ENCODE results near the gene PDZK1IP1.
"Not testable (repeated sequence)": the region's sequence is repeated elsewhere in the genome, so short reads cannot be mapped to it uniquely, and the experiment has no call there.

Gene PDZK1IP1

DNA sequence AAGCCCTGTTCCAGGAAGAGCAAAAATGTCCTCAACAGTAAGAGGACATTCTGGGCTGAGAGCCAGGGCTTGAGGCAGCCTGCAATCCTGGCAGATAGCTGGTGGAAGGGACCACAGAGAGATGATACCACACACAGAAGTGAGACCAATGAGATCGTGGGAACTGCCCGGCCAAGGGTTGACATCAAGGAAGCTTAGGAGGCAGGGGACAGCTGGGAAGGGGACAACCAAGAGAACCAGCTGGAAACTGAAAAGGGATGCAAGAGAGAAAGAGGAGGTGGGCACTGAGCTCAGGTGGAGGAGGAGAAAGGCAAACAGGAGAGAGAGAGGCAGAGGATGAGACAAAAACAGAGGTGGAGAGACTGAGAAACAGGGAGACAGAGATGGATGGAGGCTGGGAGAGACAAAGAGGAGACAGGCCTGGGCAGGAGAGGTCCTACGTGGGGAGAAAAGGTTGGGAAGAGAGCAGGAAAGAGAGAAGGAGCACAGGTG lies 9.2 kb downstream of the PDZK1IP1 start:
- no peak for DNase-seq

DNA sequence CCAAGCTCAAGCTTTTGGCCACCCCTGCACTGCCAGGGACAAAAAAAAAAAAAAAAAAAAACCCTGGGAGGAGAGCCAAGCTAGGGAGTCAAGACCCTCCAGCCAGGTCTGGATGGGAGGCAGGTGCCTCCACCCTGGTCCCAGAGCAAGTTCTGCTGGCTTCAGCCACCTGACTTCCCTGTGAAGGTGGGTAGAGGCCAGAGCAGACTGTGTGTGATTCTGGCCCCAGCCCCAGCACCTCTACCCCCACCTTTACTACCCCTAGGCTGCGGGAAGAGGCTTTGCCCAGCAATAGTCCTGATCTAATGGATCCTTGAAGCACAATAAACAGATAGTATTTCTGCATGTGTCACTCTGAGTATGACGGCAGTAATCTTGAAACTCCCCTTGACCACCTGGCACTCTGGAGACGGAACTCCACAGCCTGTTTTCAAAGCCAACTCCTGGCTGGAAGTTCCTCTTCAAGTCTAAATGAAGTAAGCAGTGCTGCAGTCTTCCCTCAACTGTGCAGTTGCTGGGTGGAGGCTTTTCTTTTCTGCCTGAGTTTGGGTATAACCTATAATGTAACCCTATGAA lies 9.8 kb downstream of the PDZK1IP1 start:
- DNase-seq = no peak

DNA sequence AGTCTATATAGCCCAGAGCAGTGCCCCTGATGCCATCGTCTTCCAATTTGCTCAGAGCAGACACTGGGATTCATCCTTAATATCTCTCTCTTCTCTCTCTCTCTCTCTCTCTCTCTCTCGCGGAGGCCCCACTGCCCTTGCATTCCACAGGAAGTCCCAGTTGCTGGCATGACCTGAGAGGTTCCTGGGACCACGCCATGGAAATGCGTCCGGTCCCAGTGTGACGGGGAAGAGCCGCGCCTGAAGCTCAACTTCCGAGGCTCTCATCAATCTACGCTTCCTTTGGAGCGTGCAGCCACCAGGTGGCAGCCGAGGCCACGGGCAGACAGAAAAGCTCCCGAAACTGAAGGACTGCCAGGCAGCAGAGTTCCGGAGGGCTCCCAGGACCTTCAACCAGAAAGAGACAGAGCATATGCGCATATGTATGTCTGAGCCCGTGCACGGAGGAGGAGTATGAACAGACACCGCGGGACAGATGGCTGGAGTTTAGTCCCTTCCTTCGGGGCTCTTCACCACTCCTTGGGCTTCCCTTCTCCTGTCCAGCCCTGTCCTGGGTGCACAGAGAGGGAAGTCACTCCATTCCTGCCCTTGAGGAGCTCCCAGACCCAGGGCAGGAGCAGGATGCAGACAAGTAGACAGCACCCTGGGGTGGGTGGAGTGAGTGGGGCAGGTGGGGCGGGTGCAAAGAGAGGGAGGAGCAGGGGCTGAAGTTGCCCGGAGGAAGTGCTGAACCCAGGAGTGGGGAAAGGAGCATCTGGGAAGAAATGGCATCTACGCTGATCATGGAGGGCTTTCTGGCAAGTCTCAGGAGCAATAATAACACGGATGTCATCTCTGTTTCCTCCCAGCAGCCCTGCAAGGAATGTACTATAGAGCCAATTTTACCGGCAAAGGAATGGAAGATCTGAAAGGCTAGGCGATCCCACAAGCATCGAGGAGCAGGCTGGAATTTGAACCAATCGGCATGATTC lies 10.5 kb downstream of the PDZK1IP1 start:
- peak; percentile 73 for DNase-seq

DNA sequence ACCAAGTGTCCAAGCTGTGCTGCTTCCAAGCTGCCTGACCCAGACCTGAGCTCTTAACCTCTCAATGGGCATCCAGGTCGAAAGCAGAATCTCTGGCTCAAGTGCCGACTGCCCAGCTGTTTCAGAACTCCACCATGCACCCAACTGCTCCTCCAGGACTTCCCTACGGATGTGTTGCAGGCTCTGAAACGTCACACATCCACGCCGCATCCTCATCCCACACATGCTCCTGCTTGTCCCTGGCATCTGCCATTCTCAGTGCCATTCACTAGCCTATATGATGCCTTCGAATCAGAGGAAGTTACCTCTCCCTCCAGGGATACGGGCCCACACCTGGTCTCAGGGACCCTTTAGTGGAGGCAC lies 11.2 kb downstream of the PDZK1IP1 start:
- no peak for DNase-seq

DNA sequence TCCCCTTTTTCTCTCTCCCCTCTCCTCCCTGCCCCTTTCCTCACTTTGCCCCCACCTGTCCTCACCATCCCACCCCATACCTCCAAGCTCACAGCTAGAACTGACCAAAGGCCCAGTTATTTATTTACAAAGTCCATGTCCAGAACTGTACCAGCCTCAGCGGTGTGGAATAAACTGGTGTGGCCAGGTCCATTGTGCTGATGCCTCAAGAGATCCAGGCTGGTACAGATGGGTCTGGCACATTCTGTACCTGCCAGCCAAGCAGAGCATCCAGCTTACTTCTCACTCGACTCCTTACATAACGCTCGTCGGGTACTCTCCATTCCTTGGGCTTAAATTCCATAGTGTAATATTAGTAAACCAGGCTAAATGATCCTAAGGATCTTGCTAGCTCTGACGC lies 11.8 kb downstream of the PDZK1IP1 start:
- no peak for DNase-seq

DNA sequence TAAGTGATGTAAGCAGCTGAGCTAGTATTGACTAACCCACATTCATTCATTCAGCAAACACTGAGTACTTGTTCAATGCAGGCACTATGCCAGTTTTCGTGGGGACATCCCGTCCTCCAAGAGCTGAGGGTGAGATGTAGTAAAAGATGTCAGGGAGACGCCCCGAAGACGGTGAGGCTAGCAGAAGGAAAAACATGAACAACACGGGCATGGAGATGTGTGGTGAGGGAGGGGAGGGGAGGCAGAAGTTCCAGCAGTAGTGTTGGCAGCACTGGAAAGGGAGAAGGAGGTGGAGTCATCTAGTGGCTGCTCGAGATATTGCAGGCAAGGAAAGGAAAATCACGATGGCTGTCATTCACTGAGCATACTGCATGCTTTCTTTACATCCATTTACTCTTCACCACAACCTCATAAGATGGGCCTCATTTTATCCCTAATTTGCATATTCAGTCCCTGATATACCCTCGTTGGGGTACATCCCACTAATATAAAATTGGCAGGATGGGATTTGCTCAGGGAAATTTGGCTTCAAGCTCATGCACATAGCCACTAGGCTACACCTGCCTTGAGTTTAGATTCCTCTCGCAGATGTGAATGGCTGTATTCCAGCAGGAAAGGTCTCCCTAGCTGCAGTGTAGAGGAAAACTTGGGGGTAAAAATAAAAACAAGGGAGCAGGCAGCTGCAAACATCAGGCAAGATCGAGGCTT lies 14.5 kb downstream of the PDZK1IP1 start:
- DNase-seq = no peak

DNA sequence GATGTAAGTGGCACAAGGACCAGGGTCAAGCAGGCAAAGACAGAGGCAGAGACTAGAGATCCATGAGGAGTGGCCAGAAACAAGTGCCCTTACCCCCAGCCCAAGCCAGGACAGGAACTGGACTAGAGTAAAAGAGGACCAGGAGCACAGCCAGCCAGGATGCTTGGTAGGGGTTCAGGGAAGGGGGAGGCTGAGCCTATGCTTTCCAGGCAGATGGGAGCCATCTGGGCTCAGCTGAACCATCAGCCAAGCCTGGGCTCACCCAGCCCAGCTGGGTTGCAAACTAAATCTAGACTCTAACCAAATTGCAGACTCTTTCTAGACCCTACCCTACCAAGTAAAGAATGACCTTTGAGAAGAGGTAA lies 15.2 kb downstream of the PDZK1IP1 start:
- no peak for DNase-seq

DNA sequence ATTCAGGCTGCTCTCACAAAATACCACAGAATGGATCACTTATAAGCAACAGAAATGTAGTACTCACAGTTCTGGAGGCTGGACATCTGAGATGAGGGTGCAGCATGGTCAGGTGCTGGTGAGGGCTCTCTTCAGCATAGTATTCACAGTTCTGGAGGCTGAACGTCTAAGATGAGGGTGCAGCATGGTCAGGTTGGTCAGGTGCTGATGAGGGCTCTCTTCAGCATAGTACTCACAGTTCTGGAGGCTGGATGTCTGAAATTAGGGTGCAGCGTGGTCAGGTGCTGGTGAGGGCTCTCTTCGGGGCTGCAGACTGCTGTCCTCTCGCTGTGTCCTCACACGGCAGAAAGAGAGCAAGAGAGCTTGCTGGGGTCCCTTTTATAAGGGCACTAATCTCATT lies 17.1 kb downstream of the PDZK1IP1 start:
- DNase-seq = no peak

DNA sequence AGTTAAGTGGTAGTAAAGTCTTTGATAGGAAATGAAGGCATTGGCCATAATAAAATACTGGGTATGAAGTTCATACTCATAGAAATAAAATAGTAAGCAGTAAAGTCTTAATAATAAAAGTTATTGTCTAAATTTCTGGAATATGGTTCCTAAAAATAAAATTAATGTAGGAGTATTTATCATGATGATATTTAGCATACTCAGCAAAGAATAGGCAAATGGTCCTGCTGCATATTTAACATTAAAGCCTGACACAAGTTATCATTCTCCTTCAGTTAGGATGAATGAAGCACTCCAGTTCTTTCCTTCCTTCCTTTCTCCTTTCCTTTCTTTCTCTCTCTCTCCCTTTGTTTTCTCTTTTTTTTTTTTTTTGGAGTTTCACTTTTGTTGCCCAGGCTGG lies 25.3 kb downstream of the PDZK1IP1 start:
- DNase-seq = no peak

DNA sequence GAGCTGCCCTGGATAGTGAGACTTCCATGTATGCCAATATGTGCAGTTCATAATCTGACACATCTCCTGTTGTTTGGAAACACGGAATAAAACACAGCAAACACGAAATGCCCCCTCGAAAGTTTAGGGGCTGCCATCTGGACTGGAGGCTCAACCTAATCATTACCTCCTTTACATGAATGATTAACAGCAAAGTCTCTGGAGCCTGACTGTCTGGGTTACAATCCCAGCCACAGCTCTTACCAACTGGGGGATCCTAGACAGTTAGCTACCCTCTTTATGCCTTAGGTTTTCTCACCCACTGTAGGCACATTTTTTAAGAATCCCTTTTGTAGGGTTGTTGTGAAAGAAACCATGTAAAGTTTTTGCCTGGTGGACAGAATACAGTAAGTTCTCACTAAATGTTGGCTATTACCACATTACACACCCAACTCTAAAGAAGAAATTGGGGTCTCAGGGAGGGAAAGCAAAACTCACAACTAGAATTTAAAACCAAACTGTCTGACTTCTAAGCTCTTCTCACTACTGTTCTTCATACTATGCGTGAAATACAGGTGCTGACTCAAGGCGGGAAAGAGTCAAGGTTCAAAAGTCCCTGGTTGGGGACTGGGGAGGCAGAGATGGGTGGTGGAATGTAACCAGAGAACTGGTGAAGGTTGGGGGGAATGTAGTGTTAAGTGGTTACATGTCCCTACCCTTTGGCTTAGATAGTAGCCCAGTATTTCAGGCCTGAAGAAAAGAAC lies 28.4 kb downstream of the PDZK1IP1 start:
- no peak for DNase-seq

DNA sequence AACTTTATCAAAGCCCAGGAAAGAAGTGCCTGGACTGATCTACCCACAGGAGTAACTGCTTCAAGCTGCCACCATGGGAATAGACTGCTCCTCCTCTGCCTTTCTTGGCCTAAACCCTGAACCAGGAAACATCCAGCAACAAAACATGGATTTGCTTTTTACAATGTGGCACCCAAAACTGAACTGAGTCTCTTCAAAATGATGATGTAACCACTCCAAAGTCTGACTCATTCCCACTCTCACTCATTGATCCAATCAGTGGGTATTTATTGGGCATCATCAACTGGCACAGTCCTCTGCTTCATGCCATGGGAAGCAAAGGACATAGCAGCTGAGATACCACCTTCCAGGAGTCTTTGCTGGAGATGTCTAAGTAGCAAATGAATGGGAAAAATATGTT lies 29.1 kb downstream of the PDZK1IP1 start:
- DNase-seq = no peak

DNA sequence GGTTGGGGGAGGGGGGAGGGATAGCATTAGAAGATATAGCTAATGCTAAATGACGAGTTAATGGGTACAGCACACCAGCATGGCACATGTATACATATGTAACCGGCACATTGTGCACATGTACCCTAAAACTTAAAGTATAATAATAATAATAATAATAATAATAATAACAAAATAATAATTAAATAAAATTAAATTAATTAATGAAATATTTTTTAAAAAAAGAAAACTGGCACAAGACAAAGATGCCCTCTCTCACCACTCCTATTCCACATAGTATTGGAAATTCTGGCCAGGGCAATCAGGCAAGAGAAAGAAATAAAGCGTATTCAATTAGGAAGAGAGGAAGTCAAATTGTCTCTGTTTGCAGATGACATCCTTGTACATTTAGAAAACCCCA lies 31.9 kb downstream of the PDZK1IP1 start:
- not testable (repeated sequence) for DNase-seq

DNA sequence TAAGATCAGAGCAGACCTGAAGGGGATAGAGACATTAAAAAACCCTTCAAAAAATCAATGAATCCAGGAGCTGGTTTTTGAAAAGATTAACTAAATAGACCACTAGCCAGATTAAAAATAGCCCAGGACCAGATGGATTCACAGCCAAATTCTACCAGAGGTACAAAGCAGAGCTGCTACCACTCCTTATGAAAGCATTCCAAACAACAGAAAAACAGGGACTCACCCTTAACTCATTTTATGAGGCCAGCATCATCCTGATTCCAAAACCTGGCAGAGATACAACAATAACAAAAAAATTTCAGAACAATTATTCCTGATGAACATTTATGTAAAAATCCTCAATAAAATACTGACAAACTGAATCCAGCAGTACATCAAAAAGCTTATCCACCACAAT lies 33.4 kb downstream of the PDZK1IP1 start:
- DNase-seq = not testable (repeated sequence)

DNA sequence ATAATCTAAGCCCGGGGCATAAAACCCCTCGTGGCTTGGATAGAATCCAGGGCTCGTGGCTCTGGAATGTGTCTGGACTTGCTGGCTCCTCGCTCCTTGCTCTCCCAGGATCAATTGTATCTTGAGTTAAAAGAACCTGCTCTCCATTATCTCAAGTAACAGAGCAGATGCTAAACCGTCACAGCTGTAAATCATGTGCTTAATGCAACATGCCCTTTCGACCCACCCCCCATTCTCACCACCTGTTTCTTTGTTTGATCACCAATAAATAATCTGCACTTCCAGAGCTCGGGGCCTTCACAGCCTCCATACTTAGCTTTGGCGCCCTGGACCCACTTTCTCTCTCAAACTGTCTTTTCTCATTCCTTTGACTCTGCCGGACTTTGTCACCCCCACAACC lies 40.7 kb downstream of the PDZK1IP1 start:
- not testable (repeated sequence) for DNase-seq

DNA sequence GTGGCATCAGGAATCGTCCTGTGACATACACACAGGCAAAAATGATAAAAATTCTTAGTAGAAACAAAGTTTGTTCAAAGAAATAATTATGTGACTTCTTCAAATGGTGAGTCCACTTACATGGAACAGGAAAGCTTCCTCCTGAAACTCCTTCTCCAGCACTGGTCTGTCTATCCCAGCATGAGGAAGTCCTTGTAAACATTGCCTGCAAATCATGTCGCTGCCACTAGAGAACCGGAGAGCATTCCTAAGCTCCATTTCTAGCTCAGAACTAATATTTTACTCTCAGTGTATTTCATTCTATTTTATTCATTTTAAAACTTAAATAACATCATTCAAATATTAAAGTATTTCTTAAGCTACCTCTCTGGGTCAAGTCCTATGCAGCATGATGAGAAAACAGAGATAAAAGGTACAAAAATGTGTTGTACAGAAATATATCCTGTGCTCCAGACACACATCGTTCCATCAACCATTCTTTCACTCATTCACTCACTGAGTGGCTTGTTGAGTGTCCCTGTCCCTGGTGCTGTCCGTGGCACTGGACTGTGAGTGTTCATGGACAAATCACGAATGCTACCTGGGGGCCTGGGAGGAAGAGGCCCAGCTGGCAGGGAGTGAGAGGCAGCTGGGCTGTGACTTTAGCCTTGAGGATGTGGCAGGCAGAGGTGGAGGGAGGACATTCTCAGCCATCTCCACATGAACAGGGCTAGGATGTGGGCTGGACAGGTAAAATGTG lies 42.6 kb downstream of the PDZK1IP1 start:
- DNase-seq = no peak

DNA sequence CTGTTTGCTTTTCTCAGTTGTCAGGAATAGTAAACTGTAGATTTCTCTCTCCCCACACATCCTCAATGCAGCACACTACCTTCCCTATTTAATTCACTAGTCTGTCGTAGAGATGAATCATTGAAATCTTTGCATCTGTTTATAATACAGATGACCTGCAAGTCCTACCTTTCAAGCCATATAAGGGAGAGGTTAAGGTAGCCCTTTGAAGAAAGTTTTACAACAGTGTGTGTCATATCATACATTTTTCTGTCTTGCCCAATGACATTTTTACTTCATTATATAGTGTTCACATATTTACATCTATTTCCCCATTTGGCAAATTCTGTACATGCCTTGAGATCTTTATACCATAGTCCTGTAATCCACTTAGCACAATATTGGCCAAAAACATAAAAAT lies 43.3 kb downstream of the PDZK1IP1 start:
- DNase-seq = not testable (repeated sequence)

DNA sequence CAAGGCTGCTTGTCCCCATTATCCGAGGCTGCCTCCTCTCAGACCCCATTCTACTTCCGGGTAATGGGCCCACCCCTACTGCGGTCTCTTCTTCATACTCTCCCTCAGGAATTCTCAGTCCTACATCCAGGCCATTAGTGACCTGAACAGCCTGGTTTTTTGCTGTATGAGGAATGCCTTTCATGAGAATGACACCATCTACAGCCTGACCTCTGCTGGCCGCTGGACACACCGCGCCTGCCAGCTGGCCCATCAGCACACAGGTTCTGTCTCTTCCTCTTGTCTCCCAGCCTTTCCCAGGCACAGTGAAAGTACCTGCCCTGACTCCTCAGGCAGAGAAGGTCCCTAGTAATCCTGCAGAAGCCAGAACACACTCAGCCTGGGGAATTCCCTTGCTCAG lies 46.2 kb downstream of the PDZK1IP1 start:
- not testable (repeated sequence) for DNase-seq

DNA sequence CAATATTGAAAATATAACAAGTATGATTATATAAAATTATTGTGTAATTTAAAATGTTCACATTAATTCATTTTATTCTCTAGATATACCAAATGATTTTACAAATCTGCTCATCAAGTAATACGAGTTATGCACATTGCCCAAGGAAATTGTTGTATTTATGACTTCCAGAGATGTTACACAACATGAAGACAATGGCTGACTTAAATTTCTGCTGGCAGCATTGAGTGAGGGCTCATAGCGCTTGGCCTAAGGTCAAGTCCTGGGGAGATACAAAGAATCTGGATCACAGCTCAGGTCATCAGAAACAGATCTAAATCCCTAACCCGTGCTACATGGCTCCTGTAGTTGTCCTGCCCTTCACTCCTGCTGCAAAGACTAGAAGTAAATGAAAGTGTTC lies 49.5 kb downstream of the PDZK1IP1 start:
- DNase-seq = not testable (repeated sequence)

DNA sequence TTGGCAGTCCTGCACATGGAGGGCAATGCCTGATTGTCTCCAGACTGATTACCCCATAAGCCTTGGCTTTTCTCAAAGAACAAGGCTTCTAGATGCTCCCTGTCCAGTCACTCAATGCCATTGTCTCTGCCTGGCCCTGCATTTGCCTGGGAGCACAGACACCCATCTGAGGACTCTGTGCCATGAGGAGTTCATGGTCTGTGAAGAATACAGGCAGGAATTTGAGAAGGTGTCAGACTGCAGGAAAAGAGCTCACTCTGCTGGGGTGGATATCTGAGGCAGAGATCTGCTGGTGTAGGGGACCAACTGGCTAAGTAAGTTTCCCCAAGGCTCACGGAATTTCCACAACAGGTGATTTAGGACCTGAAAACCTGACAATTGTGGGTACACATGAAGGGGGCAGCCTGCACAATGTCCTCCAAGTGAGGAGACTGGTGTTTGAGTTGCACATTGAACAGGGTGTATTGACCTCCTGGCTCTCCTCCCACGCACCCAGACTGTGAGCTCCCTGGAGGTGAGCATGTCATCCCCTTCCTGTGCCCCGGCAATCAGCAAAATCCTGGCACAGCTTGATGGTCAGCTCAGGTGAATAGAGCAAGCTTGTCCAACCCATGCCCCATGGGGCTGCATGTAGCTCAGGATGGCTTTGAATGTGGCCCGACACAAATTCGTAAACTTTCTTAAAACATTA lies 51.8 kb downstream of the PDZK1IP1 start:
- no peak for DNase-seq

DNA sequence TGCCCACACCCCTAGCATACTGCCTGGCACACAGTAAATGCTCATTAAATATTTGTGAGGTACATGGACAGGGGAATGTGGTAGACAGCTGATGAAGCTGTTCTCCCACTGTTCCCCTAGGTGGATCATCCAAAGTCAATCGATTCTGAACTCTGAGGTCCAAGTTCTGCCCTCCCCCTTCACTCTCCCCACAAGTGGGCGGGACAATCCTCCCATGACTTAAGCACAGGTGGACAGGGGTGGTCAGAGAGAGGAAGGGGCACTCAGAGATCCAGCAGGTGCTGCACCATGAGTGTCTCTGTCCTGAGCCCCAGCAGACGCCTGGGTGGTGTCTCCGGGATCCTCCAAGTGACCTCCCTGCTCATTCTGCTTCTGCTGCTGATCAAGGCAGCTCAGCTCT lies 52.6 kb downstream of the PDZK1IP1 start, which contains the start of gene CYP4A22:
Gene CYP4A22 (plus strand): TSS at position 244 of the 400 bp plus-strand sequence. CDS start 45 bp downstream, at position 289.
- DNase-seq = no peak

Measured in NCI-H510A (cell line).